GM21515 (cell line): ENCODE data around the gene CAMTA1.

Experiments
- ATAC-seq: cut with Tn5 transposase; IDR thresholded peaks from one replicate; pipeline ENCODE4 v1.9.1; 2021; ENCODE audit not compliant: unreplicated experiment

The CAMTA1 gene

DNA sequence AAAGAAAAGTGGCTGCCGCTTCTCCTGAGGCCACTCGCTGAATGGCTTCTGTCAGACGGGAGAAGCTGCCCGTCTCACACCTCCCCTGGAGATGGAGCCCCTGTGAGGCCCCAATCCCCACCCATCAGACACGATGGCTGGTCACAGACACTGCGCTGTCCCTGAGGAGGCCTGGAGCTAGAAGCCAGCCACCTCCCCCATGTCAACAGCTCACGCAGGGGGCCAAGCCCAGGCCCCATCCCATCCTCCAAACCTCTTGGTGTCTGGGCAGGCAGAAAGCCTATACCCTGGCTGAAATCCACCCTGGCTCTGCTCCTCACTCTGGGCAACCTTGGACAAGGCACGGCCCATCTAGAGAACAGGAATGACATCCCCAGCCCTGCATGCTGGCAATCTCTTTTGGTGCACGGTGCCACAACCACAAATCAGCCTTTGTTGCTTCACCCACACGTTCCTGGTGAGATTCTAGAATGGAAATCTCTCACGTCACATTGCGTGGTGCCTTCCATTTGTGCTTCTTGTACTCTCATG is 711.9 kb downstream of the CAMTA1 start:
- no peak for ATAC-seq

DNA sequence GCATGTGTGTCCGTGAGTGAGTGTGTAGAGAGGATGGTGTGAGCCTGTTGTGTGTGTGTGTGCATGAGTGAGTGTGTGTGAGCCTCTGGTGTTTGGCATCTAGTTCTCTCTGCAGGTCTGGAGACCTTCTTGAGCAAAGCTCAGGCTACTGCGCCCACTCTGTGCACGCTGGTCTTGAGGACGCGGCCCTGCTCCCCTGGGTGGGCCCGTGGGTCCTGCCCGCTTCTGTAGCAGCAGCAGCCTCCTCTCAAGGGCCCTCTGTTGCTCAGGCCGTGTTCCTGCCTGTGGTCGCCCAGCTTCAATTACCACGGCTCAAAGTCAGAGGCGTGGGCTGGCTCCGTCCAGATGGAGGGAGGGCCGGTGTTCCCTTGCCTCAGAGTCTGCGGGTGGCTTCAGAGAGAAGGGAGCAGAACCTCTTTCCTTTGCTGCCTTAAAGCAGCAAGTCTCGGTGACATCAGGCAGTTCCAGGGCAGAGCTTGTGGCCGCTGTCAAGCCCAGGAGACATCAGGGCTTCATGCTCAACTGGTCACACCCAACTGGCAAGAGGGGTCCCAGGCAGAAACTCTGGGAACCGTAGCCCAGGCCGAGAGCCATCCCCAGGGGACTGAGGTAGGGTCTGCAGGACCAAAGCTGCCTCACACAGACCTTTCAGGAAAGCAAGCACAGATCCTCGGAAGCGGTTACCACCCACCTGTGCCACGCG is 715.3 kb downstream of the CAMTA1 start:
- ATAC-seq = no peak

DNA sequence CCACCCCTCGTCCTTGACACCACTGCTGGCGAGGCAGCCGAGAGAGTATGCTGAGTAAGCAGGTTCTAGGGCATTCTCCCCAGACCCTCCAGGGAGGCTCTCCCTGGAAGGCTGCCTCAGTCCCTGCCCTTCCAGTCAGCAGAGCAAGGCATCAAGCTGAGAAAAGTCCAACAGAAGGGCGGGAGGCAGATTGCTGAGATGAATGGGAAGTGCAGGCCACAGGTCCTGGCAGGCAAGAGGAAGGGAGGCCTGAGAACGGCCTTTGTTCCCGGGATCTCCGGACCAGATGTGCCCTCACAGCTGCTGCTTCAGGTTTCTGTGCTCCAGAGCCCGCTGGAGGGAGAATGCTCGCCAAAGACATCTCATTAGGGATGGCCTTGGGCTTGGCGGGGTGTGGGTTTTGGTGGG is 715.8 kb downstream of the CAMTA1 start:
- no peak for ATAC-seq

DNA sequence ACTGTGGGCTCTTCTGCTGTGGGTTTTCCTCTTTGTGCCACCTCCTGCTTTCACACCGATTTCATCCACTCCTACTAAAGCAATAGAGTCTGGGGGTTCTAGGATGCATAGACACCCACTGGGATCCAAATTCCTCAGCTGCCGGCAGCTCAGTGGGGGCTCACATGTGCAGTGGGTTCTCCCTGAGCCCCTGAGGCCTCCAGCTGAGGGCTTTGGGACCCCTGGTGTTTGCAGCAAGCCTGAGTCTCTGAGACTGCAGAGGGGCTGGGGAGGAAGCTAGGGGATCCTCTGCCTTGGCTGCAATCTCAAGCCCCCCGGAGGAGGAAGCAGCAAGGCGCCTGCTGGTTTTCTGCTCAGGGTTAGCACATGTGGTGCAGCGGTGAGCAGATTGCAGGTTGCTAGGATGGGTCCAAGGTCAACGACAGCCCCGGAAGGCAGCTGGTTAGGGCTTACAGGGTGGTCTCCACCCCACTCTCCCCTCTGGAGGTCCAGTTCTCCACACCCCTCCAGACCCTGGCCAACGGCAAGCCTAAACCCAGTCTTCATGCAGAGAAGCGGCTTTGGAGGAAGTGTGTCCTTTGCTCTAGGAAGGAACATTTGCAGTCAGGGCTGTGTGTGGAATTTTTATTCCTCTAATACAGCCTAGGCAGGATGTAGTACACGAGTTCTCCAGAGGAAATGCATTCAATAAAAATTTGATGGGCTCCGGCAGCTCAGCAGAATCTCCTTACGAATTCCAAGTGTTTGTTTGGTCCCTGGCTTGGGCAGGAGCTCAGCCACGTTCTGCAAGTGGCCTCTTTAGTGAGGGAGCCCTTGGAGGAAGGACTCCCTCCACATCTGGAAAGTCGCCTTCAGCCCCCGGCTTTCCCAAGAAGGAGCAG is 716.7 kb downstream of the CAMTA1 start:
- no peak for ATAC-seq

DNA sequence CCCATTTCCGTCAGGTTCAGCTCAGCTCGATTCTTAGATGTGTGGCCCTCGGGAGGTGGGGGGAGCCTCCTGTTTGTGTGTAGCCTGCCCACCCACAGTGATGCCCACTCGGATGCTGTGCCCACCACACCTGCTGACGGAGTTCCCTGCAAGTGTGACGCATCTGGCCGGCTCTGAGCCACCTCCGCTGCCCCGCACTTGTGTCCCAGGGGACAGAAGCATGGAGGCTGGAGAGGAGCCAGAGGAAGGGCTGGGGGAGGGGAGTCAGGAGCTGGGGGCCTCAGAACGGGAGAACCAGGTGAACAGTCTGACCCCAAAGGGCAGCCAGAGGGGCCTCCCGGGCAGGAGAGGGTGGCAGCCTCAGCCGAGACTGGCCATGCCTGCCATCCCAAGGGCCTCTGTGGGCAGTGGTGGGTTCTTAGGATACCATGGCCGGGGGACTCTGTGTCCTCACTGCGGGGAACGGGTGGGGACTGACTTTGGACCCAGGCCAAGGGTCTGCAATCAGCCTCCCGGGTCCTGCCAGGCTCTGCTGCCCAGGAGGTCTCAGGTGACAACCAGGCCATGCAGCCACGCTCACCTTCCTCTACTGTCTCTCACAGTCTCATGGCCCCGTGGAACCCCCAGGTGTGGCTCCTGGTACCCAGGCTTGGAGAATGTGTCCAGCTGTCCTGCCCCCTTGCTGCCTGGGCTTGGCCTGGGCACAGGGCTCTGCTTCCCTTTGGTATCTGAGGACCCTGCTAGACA is 718.6 kb downstream of the CAMTA1 start:
- no peak for ATAC-seq

DNA sequence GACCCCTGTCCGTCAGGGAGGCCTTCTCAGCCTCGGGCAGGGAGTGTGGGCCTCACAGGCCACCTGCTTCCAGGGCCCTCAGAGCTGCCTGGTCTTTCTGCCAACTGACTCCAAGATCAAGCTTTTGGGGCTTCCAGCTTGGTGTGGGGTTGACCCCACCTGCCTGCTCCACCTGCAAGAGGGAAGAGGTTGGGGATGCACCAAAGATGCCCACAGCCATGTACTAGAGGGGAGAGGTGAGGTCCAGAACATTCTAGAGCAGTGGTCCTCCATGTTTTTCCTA is 719.1 kb downstream of the CAMTA1 start:
- ATAC-seq = no peak

DNA sequence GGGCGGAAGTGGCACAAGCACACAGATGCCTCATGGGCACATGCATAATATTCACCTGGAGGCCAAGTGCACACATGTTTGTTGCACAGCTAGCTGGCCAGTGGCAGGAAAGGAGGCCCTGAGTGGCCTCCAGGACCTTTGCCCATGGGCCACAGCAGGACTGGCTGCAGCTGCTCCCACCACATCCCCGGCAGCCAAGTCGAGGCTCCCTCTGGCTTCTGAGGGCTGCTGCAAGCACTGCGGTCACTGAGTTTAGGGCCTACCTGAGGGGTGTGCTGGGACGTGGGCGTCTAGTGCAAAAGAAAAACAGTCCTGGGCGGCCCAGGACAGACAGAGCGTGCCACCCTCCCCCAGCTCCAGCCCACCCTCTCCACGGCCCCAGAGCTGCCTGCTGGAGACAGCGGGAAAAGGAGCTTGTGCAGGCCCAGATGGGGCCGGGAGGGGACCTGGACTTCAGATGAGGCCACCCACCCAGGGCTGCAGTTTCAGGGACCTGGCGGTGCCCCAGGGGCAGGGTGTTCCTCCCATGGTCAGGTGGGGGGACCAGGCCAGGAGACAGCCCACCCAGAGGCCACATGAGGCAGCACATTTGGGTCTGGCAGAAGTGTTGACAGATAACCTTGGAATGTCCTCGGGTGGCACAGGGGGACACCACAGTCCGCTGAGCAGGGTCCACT is 720.0 kb downstream of the CAMTA1 start:
- no peak for ATAC-seq

DNA sequence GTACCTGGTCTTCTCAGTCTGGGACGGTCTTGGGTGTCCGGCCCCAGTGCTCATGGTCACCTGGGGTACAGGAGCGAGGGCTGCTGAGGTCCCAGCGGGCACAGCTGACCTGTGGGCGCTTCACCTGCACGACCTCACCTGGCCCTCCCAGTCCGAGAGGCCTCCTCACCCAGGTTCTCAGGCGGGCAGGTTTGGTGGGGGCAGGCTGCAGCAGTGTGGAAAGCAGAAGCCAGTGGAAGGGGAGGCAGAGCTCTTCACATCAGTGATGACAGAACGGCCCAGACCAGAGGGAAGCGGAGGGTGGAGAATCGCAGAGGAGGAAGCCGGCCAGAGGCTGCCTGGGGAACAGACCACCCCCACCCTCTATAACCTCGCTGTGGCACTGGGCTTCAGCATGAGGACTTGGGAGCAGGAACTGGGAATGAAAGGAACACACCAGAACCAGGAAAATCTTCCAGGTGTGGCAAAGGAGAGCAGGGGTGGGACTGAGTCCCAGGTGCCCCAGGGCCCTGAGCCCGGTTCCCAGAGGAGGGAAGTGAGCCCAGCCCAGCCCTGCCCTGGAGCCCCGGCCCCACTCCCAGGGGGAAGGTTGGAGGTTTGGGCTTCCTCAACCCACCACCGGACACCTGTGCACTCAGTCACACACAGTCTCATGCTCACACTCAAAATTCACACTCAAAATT is 720.7 kb downstream of the CAMTA1 start:
- ATAC-seq = no peak

DNA sequence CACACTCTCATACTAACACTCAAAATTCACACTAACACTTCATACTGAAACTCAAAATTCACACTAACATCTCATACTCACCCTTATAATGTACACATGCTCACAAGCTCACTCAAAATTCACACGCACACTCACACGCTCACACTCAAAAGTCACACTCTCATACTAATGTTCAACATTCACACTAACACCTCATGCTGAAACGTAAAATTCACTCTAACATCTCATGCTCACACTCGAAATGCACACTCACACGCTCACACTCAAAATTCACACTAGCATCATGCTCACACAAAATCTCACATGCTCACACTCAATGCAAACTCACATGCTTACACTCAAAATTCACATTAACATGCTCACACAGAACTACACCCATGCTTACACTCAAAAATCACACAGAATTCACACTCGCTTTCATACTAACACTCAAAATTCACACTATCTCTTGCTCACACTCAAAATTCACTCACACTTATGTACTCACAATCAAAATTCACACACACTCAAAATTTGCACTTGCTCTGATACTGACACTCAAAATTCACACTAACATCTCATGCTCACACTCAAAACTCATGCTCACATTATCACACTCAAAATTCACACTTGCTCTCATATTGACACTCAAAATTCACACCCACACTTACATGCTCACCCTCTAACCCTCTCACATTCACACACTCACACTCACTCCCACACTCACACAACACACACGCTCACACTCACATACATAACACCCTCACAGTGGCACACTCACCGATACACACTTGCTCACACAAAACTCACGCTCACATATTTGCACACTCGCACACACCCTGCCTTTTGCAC is 721.4 kb downstream of the CAMTA1 start:
- no peak for ATAC-seq

DNA sequence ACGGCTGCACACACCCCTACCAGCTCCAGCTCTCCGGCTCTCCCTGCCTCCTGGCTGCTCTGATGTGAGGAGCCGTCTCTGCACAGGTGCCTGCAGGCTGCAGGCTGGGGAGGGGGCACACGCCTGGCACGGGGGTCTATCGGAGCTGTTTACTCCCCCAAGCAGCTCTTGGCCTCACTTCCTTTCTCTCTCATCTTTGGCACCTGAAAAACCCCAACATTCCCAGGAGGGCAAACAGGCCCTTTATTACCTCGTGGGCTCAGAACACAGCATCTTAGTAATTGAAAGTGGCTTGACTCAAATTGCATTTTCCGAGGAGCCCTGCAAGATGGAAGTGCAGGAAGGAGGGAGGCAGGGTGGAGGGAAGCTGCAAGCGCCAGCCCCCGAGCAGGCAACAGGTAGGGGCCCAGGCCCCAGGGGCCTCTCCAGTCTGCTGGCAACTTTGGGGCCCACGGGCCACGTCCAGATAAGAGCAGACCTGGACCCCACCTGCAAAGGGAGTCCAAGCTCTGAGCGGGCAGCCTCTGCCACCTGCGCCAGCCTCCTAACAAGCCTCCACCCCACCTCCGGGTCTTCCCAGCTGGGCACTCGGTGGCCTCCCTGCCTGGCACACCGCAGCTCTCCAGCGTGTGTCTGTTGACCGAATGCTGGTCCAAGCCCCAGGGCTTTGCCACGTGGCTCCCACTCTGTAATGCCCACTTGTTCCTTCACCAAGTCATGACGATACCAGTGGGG is 722.2 kb downstream of the CAMTA1 start:
- ATAC-seq = no peak

DNA sequence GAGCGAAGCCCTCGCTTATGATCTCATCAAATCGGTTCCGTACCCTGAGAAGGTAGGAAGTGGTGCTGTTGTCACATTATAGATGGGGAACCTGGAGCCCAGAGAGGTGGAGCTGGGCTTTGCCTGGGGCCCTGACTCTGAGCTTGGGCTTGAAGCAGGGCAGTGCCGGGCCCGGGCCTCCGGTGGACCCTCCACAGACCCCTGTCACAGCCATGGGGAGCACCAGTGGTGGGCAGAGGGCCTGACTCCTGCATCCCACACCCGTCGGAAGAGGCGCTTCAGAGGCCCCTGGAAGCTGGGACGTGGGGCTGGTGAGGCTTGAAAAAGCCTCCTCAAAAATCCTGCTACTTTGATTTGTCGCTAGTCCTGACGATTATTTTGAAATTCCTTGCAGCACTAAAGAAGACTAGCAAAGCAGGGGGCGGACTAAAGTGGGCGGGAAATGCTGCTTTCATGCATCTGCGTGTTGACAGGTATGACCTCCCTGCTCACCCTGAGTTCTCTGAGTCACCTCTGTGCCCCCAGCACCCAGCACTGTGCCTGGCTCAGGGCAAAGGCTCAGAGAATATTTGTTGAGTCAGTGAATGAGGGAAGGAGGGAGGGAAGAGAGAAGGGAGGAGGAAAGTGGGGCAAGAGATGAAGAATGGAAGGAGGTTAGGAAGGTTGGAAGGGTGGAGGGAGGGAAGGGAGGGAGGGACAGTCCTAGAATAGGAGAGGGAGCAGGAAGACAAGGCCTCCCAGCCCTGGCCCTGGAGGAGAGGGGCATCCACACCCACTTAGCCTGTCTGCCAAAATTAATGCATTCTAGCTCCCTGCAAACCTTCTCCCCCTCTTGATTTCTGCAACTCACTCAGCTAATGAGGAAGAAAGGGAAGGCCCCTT is 723.0 kb downstream of the CAMTA1 start:
- ATAC-seq = no peak

DNA sequence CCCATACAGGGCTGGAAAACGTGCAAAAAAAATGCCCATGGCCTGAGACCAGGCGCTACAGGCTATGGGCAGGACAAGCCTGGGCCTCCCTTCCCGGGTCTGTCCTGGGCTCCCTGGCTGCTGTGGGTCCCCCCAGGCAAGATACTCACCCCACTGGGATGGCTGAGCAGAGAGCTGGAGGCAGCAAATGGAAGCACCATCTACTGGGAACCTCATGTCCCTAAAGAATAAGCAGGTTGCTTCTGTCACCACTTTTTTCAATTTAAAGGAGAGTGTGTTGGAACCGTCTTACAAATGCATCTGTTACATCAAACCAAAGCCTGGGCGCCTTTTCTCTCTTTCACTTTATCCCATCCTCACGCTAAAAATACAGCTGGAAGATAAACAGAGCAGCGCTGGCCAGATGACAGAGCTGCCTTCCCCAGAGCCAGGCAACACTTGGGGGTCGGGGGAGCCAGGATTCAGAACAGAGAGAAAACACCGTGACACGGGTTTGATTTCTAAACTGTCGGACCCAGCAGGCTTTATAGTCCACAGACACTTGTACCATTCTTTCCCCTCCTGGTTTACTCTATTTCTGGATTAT is 723.8 kb downstream of the CAMTA1 start:
- no peak for ATAC-seq

DNA sequence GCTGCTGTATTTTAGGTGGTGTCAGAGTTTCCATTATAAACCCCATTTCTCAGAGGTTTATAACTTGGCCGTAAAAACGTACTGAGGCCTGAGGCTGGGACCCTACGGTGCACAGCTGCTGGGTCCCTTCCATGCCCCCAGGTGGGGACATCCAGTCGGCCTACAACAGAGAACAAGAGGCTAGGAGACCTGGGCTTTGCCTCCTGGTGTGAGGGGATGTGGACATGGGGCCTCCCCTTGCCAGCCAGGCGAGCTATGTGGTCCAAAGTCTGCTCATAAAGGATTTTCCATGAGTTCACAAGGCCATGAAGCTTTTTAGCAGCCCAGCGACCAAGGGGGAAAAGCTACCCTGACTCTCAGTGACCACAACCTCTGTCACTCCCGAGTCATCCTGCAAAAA is 724.3 kb downstream of the CAMTA1 start:
- ATAC-seq = no peak

DNA sequence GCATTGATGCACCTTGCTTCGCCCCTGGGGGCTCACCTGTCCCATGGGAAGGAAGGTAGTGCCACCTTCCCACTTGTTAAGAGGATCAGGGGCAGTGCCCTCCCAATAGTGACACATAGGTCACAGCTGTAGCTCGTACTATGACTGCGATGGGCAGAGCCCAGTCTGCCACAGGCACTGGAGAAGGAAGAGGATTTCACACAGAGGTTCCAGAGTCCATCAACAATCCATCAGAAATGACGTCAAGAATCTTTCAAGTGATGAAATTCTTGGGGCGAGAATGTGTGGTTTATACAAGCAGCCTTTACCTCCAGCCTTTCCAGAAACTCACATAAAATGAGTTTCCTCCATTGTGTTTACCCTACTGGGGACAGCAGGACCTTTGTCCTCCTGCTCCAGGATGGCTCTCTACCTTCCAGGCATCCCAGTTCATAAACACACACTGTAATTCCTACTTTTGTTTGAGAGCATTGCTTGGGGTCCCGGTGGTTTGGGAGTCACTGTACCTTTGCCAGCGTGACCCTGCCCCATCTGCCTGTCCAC is 725.2 kb downstream of the CAMTA1 start:
- ATAC-seq = no peak

DNA sequence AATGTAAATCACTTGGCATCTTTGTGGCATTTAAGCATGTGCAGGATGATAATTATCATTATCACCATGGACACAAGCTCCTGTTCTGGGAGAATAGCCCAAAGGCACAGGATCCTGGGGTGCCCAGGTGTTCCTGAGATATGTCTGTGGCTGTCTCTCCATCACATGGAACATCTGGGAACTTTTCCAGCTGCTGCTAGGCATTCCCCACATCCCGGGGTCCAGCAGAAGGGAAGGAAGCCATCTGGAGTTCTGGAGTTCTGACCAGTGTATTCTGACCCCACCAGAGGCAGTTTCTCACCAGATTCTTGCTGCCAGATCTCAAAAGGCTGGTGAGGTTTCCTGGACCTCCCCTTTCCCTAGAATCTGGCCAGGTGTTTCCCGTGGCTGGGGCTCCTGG is 726.1 kb downstream of the CAMTA1 start:
- ATAC-seq = no peak

DNA sequence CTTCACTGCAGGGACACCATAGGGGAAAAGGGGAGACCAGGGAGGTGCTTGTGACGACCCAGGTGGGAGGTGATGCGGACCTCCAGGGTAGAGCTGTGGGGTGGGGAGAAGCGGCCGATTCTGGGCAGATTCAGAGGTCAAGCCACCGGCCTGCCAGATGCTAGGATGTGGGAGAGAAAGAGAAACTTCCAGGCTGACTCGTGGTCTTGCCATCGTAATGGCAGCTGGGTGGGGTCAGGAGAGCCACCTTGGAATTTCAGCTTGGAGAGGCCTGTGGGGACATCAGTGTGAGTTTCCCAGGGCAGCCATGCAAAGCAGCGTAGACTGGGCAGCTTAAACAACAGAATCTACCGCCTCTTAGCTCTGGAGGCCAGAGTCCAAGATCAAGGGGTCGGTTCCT is 727.8 kb downstream of the CAMTA1 start:
- no peak for ATAC-seq

DNA sequence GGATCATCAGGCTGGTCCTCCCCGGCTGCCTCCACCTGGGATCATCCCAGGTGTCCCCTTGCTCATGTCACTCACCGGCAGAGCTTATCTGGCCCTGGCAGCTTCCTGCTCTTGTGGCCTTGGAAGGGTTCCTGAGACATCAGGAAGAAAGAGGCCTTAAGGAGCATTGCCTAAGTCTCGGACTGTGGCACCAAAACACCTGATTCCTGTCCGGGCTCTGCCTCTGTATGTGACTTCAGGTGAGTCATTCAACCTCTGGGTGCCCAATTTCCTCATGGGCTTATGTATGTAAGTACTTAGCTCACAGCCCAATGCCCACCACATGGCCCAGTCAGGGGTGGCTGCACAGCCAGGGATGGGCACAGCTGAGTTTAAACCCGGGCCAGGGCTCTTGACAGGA is 729.9 kb downstream of the CAMTA1 start:
- ATAC-seq = no peak
